ENCODE measurements around the gene PNPLA3. TPM values are rescaled to one million over a fixed set of nuclear protein-coding genes. Genes with fewer than 3 reads are reported as not detected.
A peak's percentile ranks its signal among the peaks of the same experiment; 100 is the strongest.

Gene PNPLA3
- total RNA-seq, 1 experiment from 2014 or later = 7.3 TPM

DNA sequence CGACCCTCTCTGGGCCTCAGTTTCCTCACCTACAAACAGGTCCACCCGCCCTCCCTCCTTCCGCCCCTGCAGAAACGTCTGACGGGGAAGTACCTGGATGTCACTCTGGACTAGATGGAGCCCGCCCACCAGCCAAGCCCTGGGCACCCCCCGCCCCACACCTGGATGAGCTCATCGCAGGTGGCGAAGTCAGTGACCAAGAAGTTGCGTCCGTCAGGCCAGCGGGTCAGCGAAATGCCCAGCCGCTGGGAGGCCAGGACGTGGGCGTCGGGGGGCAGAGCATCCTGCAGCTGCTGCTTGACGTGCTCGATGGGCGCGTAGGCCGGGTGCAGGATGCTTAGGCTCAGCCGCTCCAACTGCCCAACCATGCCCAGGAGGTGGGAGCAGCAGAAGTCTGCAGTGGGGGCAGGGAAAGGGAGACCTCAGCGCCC lies 32.7 kb upstream of the PNPLA3 start:
- TF ChIP-seq MAX (IDR thresholded peaks at IDR 0.05) = no peak
- no peak for TF ChIP-seq FOSL1 (IDR thresholded peaks at IDR 0.05; ENCODE audit: low read depth)
- TF ChIP-seq, protein P1, sequence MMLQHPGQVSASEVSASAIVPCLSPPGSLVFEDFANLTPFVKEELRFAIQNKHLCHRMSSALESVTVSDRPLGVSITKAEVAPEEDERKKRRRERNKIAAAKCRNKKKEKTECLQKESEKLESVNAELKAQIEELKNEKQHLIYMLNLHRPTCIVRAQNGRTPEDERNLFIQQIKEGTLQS (IDR thresholded peaks at IDR 0.05) = no peak
- TF ChIP-seq, protein P2, sequence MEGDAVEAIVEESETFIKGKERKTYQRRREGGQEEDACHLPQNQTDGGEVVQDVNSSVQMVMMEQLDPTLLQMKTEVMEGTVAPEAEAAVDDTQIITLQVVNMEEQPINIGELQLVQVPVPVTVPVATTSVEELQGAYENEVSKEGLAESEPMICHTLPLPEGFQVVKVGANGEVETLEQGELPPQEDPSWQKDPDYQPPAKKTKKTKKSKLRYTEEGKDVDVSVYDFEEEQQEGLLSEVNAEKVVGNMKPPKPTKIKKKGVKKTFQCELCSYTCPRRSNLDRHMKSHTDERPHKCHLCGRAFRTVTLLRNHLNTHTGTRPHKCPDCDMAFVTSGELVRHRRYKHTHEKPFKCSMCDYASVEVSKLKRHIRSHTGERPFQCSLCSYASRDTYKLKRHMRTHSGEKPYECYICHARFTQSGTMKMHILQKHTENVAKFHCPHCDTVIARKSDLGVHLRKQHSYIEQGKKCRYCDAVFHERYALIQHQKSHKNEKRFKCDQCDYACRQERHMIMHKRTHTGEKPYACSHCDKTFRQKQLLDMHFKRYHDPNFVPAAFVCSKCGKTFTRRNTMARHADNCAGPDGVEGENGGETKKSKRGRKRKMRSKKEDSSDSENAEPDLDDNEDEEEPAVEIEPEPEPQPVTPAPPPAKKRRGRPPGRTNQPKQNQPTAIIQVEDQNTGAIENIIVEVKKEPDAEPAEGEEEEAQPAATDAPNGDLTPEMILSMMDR (IDR thresholded peaks at IDR 0.05 in 2 of 3, conservative IDR thresholded peaks at IDR 0.05 in 1 of 3; ENCODE audit: borderline replicate concordance in 1 of 3, insufficient read depth in 1 of 3, low read depth in 2 of 3, low read length in 2 of 3) = no peak
- no peak for TF ChIP-seq YY1 (IDR thresholded peaks at IDR 0.05; ENCODE audit: extremely low read depth, insufficient replicate concordance, low read depth, low read length)
- no peak for TF ChIP-seq SIN3A (IDR thresholded peaks at IDR 0.05; ENCODE audit: low read depth)
- no peak for TF ChIP-seq POLR2AphosphoS5 (IDR thresholded peaks at IDR 0.05; ENCODE audit: low read depth, low read length)
- no peak for TF ChIP-seq ZNF274 (IDR thresholded peaks at IDR 0.05; ENCODE audit: low read depth, low read length)
- no peak for TF ChIP-seq RAD21 (IDR thresholded peaks at IDR 0.05; ENCODE audit: low read depth)
- TF ChIP-seq EZH2 (IDR thresholded peaks at IDR 0.05) = no peak
- TF ChIP-seq CEBPB (IDR thresholded peaks at IDR 0.05; ENCODE audit: low read depth) = no peak
- no peak for TF ChIP-seq SRF (IDR thresholded peaks at IDR 0.05; ENCODE audit: low read depth)
- no peak for TF ChIP-seq SP1 (IDR thresholded peaks at IDR 0.05; ENCODE audit: low read depth)
- TF ChIP-seq EGR1 (IDR thresholded peaks at IDR 0.05; ENCODE audit: low read depth) = no peak
- peak overlapping the region; percentile 80 for H3K4me2 ChIP-seq (ENCODE audit: low read length)
- RAD21 ChIA-PET (ENCODE audit: low non-redundant PET in 1 of 2, low total read pairs in 2 of 2, uncharacterized antibody in 2 of 2, unreplicated experiment in 2 of 2) = no interaction called here
- H3K27me3 ChIP-seq (ENCODE audit: insufficient read depth, low read length) = no peaks in the 10 kb centered on the region
- peak overlapping the region; percentile 59 to 68 for H3K4me3 ChIP-seq (replicated peaks in 1 of 2; ENCODE audit: low read depth in 1 of 2, low read length in 2 of 2)
- no peaks in the 10 kb centered on the region for H3K9me3 ChIP-seq (ENCODE audit: control insufficient read depth in 1 of 2, insufficient read depth in 1 of 2, low read depth in 1 of 2, low read length in 2 of 2)
- CTCF ChIA-PET = interaction anchor here (1.6 to 3.8 kb wide), 3 partner anchors 8 to 55 kb away, joined by 3 to 22 read pairs (median 21); no protein-coding TSS in a partner anchor
- ATAC-seq = no peak
- BruUV-seq (replicated peaks) = no TSS peak
- POLR2A ChIA-PET = no interaction called here
- H3K4me1 ChIP-seq (ENCODE audit: control insufficient read depth in 1 of 2, insufficient read depth in 2 of 2, low read length in 2 of 2) = peaks cover 0 to 11% of the 10 kb centered on the region in 2 experiments; a peak in 1 of 4 replicates
- H3K27ac ChIP-seq (ENCODE audit: low read depth, low read length) = peak overlapping the region; percentile 43; the same call in 1 of the 2 replicates
- H4K20me1 ChIP-seq (ENCODE audit: insufficient read depth) = no peaks in the 10 kb centered on the region
- no peaks in the 10 kb centered on the region for H3K9me2 ChIP-seq (ENCODE audit: insufficient read depth)
- H3K9ac ChIP-seq (ENCODE audit: low read length) = peak overlapping the region; percentile 70
- intact Hi-C loops (cut with micrococcal nuclease) = no loop called here
- H3K79me2 ChIP-seq (ENCODE audit: insufficient read depth, low read length) = no peaks in the 10 kb centered on the region
- H2AFZ ChIP-seq (ENCODE audit: low read depth, low read length, poor library complexity, severe bottlenecking) = no peak overlapping the region
- H3K36me3 ChIP-seq (ENCODE audit: control insufficient read depth in 1 of 2, insufficient read depth in 2 of 2, low read length in 2 of 2) = no peaks in the 10 kb centered on the region
- no peak for DNase-seq (ENCODE audit: low read depth, low spot score)

Data from HCT116 (cell line).